Measurements from ENCODE around the gene STAT6.

STAT6 gene

GRCh38 chr12:57111031-57111734, at the start of gene STAT6:
STAT6 (minus strand) TSS chr12:57111362; CDS start chr12:57108278, 3,084 bp downstream.
- Histone ChIP-seq H3K9ac (ENCODE audit: low read length) (peak within 1 kb of the TSS; percentile 99), H3K36me3 (ENCODE audit: control insufficient read depth, insufficient read depth, low read length, severe bottlenecking) (peaks cover 17% of the 10 kb centered on the region), H3K4me1 (ENCODE audit: control insufficient read depth, insufficient read depth, low read length) (peaks cover 32% of the 10 kb centered on the region), H3K9me3 (ENCODE audit: control insufficient read depth, low read length) (no peaks in the 10 kb centered on the region), H3K4me3 (ENCODE audit: low read length) (peak within 1 kb of the TSS; percentile 87), H3K27me3 (replicated peaks; ENCODE audit: control insufficient read depth, insufficient read depth, low read length) (no peaks in the 10 kb centered on the region)
- DNase-seq (ENCODE audit: low read depth): peak; percentile 91

DNA sequence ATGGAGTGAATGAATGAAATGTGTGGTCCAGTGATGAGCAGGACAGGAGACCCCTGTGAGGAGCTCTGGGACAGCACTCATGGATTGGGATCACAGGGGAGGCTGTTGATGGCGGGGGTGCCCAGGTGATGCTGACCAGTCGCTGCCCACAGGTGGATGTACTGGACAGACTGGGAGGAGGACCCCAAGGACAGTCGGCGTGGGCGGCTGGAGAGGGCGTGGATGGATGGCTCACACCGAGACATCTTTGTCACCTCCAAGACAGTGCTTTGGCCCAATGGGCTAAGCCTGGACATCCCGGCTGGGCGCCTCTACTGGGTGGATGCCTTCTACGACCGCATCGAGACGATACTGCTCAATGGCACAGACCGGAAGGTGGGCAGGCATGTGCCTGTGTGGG, 49.6 kb upstream of the STAT6 start:
- H3K27me3 ChIP-seq (replicated peaks; ENCODE audit: control insufficient read depth, insufficient read depth, low read length): no peaks in the 10 kb centered on the region
- peak overlapping the region; percentile 10 for H3K9ac ChIP-seq (ENCODE audit: low read length)
- no peaks in the 10 kb centered on the region for H3K9me3 ChIP-seq (ENCODE audit: control insufficient read depth, low read length)
- H3K4me1 ChIP-seq (ENCODE audit: control insufficient read depth, insufficient read depth, low read length): peaks cover 49% of the 10 kb centered on the region
- H3K4me3 ChIP-seq (ENCODE audit: low read length): no peak overlapping the region
- no peak for DNase-seq (ENCODE audit: low read depth)
- peaks cover 100% of the 10 kb centered on the region for H3K36me3 ChIP-seq (ENCODE audit: control insufficient read depth, insufficient read depth, low read length, severe bottlenecking)

GRCh38 chr12:57160040-57160439, 48.9 kb upstream of the STAT6 start:
- H3K9ac ChIP-seq (ENCODE audit: low read length): peak overlapping the region; percentile 91
- H3K4me1 ChIP-seq (ENCODE audit: control insufficient read depth, insufficient read depth, low read length): peaks cover 54% of the 10 kb centered on the region
- H3K9me3 ChIP-seq (ENCODE audit: control insufficient read depth, low read length): no peaks in the 10 kb centered on the region
- H3K27me3 ChIP-seq (replicated peaks; ENCODE audit: control insufficient read depth, insufficient read depth, low read length): no peaks in the 10 kb centered on the region
- DNase-seq (ENCODE audit: low read depth): no peak
- H3K36me3 ChIP-seq (ENCODE audit: control insufficient read depth, insufficient read depth, low read length, severe bottlenecking): peaks cover 100% of the 10 kb centered on the region
- no peak overlapping the region for H3K4me3 ChIP-seq (ENCODE audit: low read length)

GRCh38 chr12:57159311-57159710, 48.1 kb upstream of the STAT6 start:
- H3K4me3 ChIP-seq (ENCODE audit: low read length): no peak overlapping the region
- no peaks in the 10 kb centered on the region for H3K9me3 ChIP-seq (ENCODE audit: control insufficient read depth, low read length)
- peak overlapping the region; percentile 91 for H3K9ac ChIP-seq (ENCODE audit: low read length)
- peaks cover 56% of the 10 kb centered on the region for H3K4me1 ChIP-seq (ENCODE audit: control insufficient read depth, insufficient read depth, low read length)
- no peak for DNase-seq (ENCODE audit: low read depth)
- H3K27me3 ChIP-seq (replicated peaks; ENCODE audit: control insufficient read depth, insufficient read depth, low read length): no peaks in the 10 kb centered on the region
- peaks cover 100% of the 10 kb centered on the region for H3K36me3 ChIP-seq (ENCODE audit: control insufficient read depth, insufficient read depth, low read length, severe bottlenecking)

GRCh38 chr12:57158665-57159064, 47.5 kb upstream of the STAT6 start:
- peaks cover 100% of the 10 kb centered on the region for H3K36me3 ChIP-seq (ENCODE audit: control insufficient read depth, insufficient read depth, low read length, severe bottlenecking)
- DNase-seq (ENCODE audit: low read depth): no peak
- no peaks in the 10 kb centered on the region for H3K9me3 ChIP-seq (ENCODE audit: control insufficient read depth, low read length)
- peak overlapping the region; percentile 91 for H3K9ac ChIP-seq (ENCODE audit: low read length)
- no peak overlapping the region for H3K4me3 ChIP-seq (ENCODE audit: low read length)
- no peaks in the 10 kb centered on the region for H3K27me3 ChIP-seq (replicated peaks; ENCODE audit: control insufficient read depth, insufficient read depth, low read length)
- peaks cover 63% of the 10 kb centered on the region for H3K4me1 ChIP-seq (ENCODE audit: control insufficient read depth, insufficient read depth, low read length)

DNA sequence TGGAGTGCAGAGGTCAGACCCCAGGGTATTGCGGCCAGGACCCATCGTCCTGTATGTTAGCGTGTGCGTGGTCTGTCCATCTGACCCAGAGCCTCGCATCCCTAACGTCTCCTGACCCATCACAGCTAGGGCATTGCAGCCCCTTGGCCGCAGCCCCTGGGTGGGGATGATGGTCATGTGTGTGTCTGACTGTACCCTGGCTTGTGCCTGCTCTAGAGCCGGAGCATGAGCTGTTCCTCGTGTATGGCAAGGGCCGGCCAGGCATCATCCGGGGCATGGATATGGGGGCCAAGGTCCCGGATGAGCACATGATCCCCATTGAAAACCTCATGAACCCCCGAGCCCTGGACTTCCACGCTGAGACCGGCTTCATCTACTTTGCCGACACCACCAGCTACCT, 47.0 kb upstream of the STAT6 start:
- H3K9ac ChIP-seq (ENCODE audit: low read length): peak overlapping the region; percentile 91
- no peaks in the 10 kb centered on the region for H3K27me3 ChIP-seq (replicated peaks; ENCODE audit: control insufficient read depth, insufficient read depth, low read length)
- peaks cover 98% of the 10 kb centered on the region for H3K36me3 ChIP-seq (ENCODE audit: control insufficient read depth, insufficient read depth, low read length, severe bottlenecking)
- DNase-seq (ENCODE audit: low read depth): no peak
- H3K4me1 ChIP-seq (ENCODE audit: control insufficient read depth, insufficient read depth, low read length): peaks cover 67% of the 10 kb centered on the region
- no peaks in the 10 kb centered on the region for H3K9me3 ChIP-seq (ENCODE audit: control insufficient read depth, low read length)
- H3K4me3 ChIP-seq (ENCODE audit: low read length): no peak overlapping the region

GRCh38 chr12:57157588-57158173, 46.5 kb upstream of the STAT6 start:
- Histone ChIP-seq H3K4me3 (ENCODE audit: low read length) (no peak overlapping the region), H3K36me3 (ENCODE audit: control insufficient read depth, insufficient read depth, low read length, severe bottlenecking) (peaks cover 97% of the 10 kb centered on the region), H3K9me3 (ENCODE audit: control insufficient read depth, low read length) (no peaks in the 10 kb centered on the region), H3K9ac (ENCODE audit: low read length) (peak overlapping the region; percentile 91), H3K4me1 (ENCODE audit: control insufficient read depth, insufficient read depth, low read length) (peaks cover 72% of the 10 kb centered on the region), H3K27me3 (replicated peaks; ENCODE audit: control insufficient read depth, insufficient read depth, low read length) (no peaks in the 10 kb centered on the region)
- no peak for DNase-seq (ENCODE audit: low read depth)

DNA sequence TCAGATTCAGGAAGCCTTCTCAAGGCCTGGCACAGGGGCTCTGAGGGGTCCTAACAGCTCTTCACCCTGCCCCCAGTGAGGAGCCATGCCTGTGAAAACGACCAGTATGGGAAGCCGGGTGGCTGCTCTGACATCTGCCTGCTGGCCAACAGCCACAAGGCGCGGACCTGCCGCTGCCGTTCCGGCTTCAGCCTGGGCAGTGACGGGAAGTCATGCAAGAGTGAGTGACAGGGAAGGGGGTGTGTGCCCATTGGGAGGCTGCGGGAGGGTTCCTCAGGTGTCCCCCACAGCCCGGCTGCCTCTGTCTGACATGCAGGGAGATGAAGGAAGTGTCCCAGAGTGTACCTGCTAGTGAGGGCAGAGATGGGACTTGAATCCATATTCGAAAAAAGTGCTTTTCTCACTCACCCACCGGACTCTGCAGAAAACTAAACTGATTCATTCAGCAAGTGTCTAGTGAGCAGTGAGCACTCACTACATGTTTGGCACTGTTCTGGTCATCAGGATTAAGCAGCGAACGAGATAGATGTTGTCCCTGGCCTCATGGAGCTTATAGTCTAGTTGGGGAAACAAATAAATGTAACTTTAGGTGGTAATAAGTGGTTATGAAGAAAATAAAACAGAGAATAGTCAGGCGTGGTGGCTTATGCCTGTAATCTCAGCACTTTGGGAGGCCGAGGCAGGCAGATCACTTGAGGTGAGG, 45.7 kb upstream of the STAT6 start:
- no peaks in the 10 kb centered on the region for H3K27me3 ChIP-seq (replicated peaks; ENCODE audit: control insufficient read depth, insufficient read depth, low read length)
- H3K36me3 ChIP-seq (ENCODE audit: control insufficient read depth, insufficient read depth, low read length, severe bottlenecking): peaks cover 89% of the 10 kb centered on the region
- H3K9ac ChIP-seq (ENCODE audit: low read length): peak overlapping the region; percentile 91
- peaks cover 81% of the 10 kb centered on the region for H3K4me1 ChIP-seq (ENCODE audit: control insufficient read depth, insufficient read depth, low read length)
- no peak overlapping the region for H3K4me3 ChIP-seq (ENCODE audit: low read length)
- H3K9me3 ChIP-seq (ENCODE audit: control insufficient read depth, low read length): no peaks in the 10 kb centered on the region
- no peak for DNase-seq (ENCODE audit: low read depth)

GRCh38 chr12:57154804-57155434, 43.8 kb upstream of the STAT6 start:
- Histone ChIP-seq H3K4me1 (ENCODE audit: control insufficient read depth, insufficient read depth, low read length) (peaks cover 95% of the 10 kb centered on the region), H3K36me3 (ENCODE audit: control insufficient read depth, insufficient read depth, low read length, severe bottlenecking) (peaks cover 79% of the 10 kb centered on the region), H3K9me3 (ENCODE audit: control insufficient read depth, low read length) (no peaks in the 10 kb centered on the region), H3K27me3 (replicated peaks; ENCODE audit: control insufficient read depth, insufficient read depth, low read length) (no peaks in the 10 kb centered on the region), H3K4me3 (ENCODE audit: low read length) (no peak overlapping the region), H3K9ac (ENCODE audit: low read length) (peak overlapping the region; percentile 91)
- DNase-seq (ENCODE audit: low read depth): no peak

DNA sequence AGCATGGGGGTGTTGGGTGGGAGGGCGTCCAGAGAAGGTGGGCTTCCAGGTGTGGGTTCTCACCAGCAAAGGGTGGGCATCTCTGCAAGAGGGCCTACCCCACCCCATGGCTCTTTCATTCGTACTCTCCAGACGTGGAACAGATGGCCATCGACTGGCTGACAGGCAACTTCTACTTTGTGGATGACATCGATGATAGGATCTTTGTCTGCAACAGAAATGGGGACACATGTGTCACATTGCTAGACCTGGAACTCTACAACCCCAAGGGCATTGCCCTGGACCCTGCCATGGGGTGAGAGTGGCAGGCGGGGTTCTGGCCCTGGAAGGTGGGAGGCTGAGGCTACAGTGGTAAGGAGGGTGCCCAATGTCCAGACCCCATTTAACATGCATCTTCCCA, 42.9 kb upstream of the STAT6 start:
- no peak for DNase-seq (ENCODE audit: low read depth)
- Histone ChIP-seq H3K4me1 (ENCODE audit: control insufficient read depth, insufficient read depth, low read length) (peaks cover 97% of the 10 kb centered on the region), H3K4me3 (ENCODE audit: low read length) (no peak overlapping the region), H3K9ac (ENCODE audit: low read length) (peak overlapping the region; percentile 91), H3K9me3 (ENCODE audit: control insufficient read depth, low read length) (no peaks in the 10 kb centered on the region), H3K27me3 (replicated peaks; ENCODE audit: control insufficient read depth, insufficient read depth, low read length) (no peaks in the 10 kb centered on the region), H3K36me3 (ENCODE audit: control insufficient read depth, insufficient read depth, low read length, severe bottlenecking) (peaks cover 75% of the 10 kb centered on the region)

GRCh38 chr12:57153415-57153997, 42.3 kb upstream of the STAT6 start:
- H3K9me3 ChIP-seq (ENCODE audit: control insufficient read depth, low read length): no peaks in the 10 kb centered on the region

More at GRCh38 chr12:57153415-57153997, 42.3 kb upstream of the STAT6 start:
- peaks cover 97% of the 10 kb centered on the region for H3K4me1 ChIP-seq (ENCODE audit: control insufficient read depth, insufficient read depth, low read length)
- H3K9ac ChIP-seq (ENCODE audit: low read length): peak overlapping the region; percentile 91
- no peaks in the 10 kb centered on the region for H3K27me3 ChIP-seq (replicated peaks; ENCODE audit: control insufficient read depth, insufficient read depth, low read length)
- no peak overlapping the region for H3K4me3 ChIP-seq (ENCODE audit: low read length)
- DNase-seq (ENCODE audit: low read depth): peak; percentile 27
- peaks cover 69% of the 10 kb centered on the region for H3K36me3 ChIP-seq (ENCODE audit: control insufficient read depth, insufficient read depth, low read length, severe bottlenecking)

Data from adipocyte (in vitro differentiated cells).